Nephron (organoid): ENCODE data around the gene FBN2.

Experiments
- H3K27ac Mint-ChIP-seq, 3 experiments: 2 replicates each; pipeline ENCODE4 v1.8.0; 2020; ENCODE audit warnings: mixed read lengths in 3 of 3, mild to moderate bottlenecking in 2 of 3, moderate library complexity in 1 of 3
- H3K27me3 Mint-ChIP-seq: 2 replicates; pipeline ENCODE4 v1.8.0; 2021; ENCODE audit warnings: low read depth, mild to moderate bottlenecking, moderate library complexity, mixed read lengths
- H3K36me3 Mint-ChIP-seq: 2 replicates; pipeline ENCODE4 v1.8.0; 2020; ENCODE audit warnings: low read depth, mixed read lengths
- H3K4me1 Mint-ChIP-seq: 2 replicates; pipeline ENCODE4 v1.8.0; 2020; ENCODE audit warnings: mixed read lengths
- H3K4me3 Mint-ChIP-seq, 3 experiments: 2 replicates each; pipeline ENCODE4 v1.8.0; 2020; ENCODE audit warnings: mild to moderate bottlenecking in 3 of 3, mixed read lengths in 3 of 3, moderate library complexity in 2 of 3
- H3K9me3 Mint-ChIP-seq: 2 replicates; pipeline ENCODE4 v1.8.0; 2020; ENCODE audit warnings: mixed read lengths
- TF ChIP-seq, protein P1 (sequence below), 3 experiments: fragments of 200-600 bp; sonication (generic); IDR thresholded peaks; one replicate each; pipeline ENCODE4 v1.5.0; 2021; ENCODE audit warnings: antibody characterized with exemption in 3 of 3; ENCODE audit not compliant: unreplicated experiment in 3 of 3

Gene FBN2

GRCh38 chr5:128213833-128214232, 324.2 kb downstream of the FBN2 start:
- Mint-ChIP-seq H3K4me1 (peaks cover 5% of the 10 kb centered on the region), H3K36me3 (no peaks in the 10 kb centered on the region)
- TF ChIP-seq, protein P1, sequence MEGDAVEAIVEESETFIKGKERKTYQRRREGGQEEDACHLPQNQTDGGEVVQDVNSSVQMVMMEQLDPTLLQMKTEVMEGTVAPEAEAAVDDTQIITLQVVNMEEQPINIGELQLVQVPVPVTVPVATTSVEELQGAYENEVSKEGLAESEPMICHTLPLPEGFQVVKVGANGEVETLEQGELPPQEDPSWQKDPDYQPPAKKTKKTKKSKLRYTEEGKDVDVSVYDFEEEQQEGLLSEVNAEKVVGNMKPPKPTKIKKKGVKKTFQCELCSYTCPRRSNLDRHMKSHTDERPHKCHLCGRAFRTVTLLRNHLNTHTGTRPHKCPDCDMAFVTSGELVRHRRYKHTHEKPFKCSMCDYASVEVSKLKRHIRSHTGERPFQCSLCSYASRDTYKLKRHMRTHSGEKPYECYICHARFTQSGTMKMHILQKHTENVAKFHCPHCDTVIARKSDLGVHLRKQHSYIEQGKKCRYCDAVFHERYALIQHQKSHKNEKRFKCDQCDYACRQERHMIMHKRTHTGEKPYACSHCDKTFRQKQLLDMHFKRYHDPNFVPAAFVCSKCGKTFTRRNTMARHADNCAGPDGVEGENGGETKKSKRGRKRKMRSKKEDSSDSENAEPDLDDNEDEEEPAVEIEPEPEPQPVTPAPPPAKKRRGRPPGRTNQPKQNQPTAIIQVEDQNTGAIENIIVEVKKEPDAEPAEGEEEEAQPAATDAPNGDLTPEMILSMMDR (IDR thresholded peaks at IDR 0.05; ENCODE audit: unreplicated experiment in 3 of 3) = no peak

GRCh38 chr5:128213340-128213739, 324.7 kb downstream of the FBN2 start:
- Mint-ChIP-seq H3K4me3 (no peak overlapping the region), H3K36me3 (no peaks in the 10 kb centered on the region), H3K27ac (peak overlapping the region in 2 of 3 experiments; percentile 3 to 38), H3K27me3 (peaks cover 8% of the 10 kb centered on the region), H3K9me3 (no peaks in the 10 kb centered on the region), H3K4me1 (peaks cover 5% of the 10 kb centered on the region)
- TF ChIP-seq, protein P1 (IDR thresholded peaks at IDR 0.05; ENCODE audit: unreplicated experiment in 3 of 3) = peak; percentile 84 to 86 (median 86)

More at GRCh38 chr5:128213833-128214232, 324.2 kb downstream of the FBN2 start:
- peaks cover 8% of the 10 kb centered on the region for H3K27me3 Mint-ChIP-seq
- peak overlapping the region in 1 of 3 experiments; percentile 3 for H3K27ac Mint-ChIP-seq
- no peak overlapping the region for H3K4me3 Mint-ChIP-seq
- no peaks in the 10 kb centered on the region for H3K9me3 Mint-ChIP-seq

DNA sequence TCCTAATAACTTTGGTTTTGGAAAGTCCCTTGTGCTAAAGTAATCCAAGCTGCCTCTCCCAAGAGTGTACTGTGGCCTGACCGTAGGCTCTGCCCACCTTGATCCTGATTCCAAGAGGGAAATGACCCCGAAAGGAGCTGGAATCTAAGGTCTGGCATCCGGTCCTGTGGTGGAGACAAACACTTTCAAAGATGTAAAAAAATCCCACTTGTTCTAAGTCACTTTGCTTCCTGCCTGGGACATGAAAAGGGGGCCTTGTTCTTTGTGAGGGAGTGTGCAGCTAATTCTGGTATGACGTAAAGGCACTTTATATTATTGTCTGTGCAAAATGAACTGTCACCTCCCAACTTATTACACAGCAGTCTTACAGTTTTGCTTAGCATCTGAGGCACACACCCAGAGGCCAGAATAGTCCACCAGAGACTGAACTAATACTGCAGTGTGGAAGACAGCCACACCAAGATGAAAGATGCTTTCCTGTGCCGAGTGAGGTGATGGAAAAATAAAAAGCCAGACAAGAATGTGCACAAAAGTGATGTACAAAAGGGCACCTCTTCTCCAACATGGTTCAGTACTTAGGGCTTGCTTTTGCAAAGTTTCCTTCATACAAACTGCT, 325.7 kb downstream of the FBN2 start:
- Mint-ChIP-seq H3K4me1 (peaks cover 5% of the 10 kb centered on the region), H3K4me3 (no peak overlapping the region), H3K9me3 (no peaks in the 10 kb centered on the region), H3K36me3 (no peaks in the 10 kb centered on the region), H3K27me3 (peaks cover 8% of the 10 kb centered on the region), H3K27ac (no peak overlapping the region)
- TF ChIP-seq, protein P1 (IDR thresholded peaks at IDR 0.05; ENCODE audit: unreplicated experiment in 3 of 3) = no peak

- H3K9me3 Mint-ChIP-seq = no peaks in the 10 kb centered on the region
- H3K27me3 Mint-ChIP-seq = no peaks in the 10 kb centered on the region
- peaks cover 9% of the 10 kb centered on the region for H3K4me1 Mint-ChIP-seq
- TF ChIP-seq, protein P1 (IDR thresholded peaks at IDR 0.05; ENCODE audit: unreplicated experiment in 3 of 3) = no peak
- H3K4me3 Mint-ChIP-seq = no peak overlapping the region
- H3K36me3 Mint-ChIP-seq = no peaks in the 10 kb centered on the region
- no peak overlapping the region for H3K27ac Mint-ChIP-seq
These were observed 329.6 kb downstream of the FBN2 start for GRCh38 chr5:128208436-128208835.
